A549 (cell line): ENCODE data around the gene HIKESHI. TPM values are rescaled to one million over a fixed set of nuclear protein-coding genes. Genes with fewer than 3 reads are reported as not detected.

Experiments
- ATAC-seq, 2 experiments: fragments of 200-7000 bp in 1 of 2; fragments of >200 bp in 1 of 2; cut with Nextera tagmentation in 1 of 2; cut with Tn5 transposase in 1 of 2; 3 replicates each; pipeline versions ENCODE4 v1.8.0 to v1.9.1; 2018 to 2020; ENCODE audit warnings: mild to moderate bottlenecking in 1 of 2, moderate library complexity in 1 of 2
- CTCF ChIA-PET: fragments of 300-600 bp; sonication (Branson Sonifier 250); formaldehyde crosslinking; extraction: SDS; loops from one replicate; lab custom pipeline; 2021; ENCODE audit warnings: antibody characterized with exemption, inconsistent platforms; lab: Yijun Ruan, JAX
- POLR2A ChIA-PET: fragments of 350-600 bp; formaldehyde crosslinking; extraction: SDS; loops from one replicate; lab custom pipeline; 2021; ENCODE audit warnings: antibody characterized with exemption, inconsistent platforms; lab: Yijun Ruan, JAX
- DNase-seq, 2 experiments: peaks; one replicate each; pipeline versions ENCODE4 v3.0.0 to v3.0.0-alpha.2; 2011 to 2016; ENCODE audit warnings: low read depth in 1 of 2, low spot score in 1 of 2
- FAIRE-seq: peaks from 2 replicates; lab custom pipeline; 2011; peaks lifted over from hg19 to GRCh38; lab: Jason Lieb, UNC
- H3K27ac ChIP-seq, 2 experiments: fragments of >200 bp; sonication (Bioruptor Twin); formaldehyde crosslinking; 3 replicates each; pipeline ENCODE4 v1.5.1; 2016 to 2017
- H3K4me1 ChIP-seq: fragments of >200 bp; sonication (Bioruptor Twin); formaldehyde crosslinking; 3 replicates; pipeline ENCODE4 v1.6.1; 2016
- H3K4me2 ChIP-seq: fragments of >200 bp; sonication (Bioruptor Twin); formaldehyde crosslinking; 3 replicates; pipeline ENCODE4 v1.6.1; 2016
- H3K4me3 ChIP-seq: fragments of >200 bp; sonication (Bioruptor Twin); formaldehyde crosslinking; 3 replicates; pipeline ENCODE4 v1.5.1; 2016
- H3K9me3 ChIP-seq: fragments of >200 bp; sonication (Bioruptor Twin); formaldehyde crosslinking; 3 replicates; pipeline ENCODE4 v1.6.1; 2016
- BHLHE40 ChIP-seq: IDR thresholded peaks from 2 replicates; pipeline ENCODE4 v1.6.1; 2012; ENCODE audit warnings: low read depth, low read length, inconsistent platforms
- EHF ChIP-seq: fragments of 250-450 bp; sonication (Bioruptor Pico); IDR thresholded peaks from 2 replicates; pipeline ENCODE4 v1.5.0; 2020; ENCODE audit warnings: mild to moderate bottlenecking
- EP300 ChIP-seq, 2 experiments: fragments of >200 bp; sonication (Bioruptor Twin); formaldehyde crosslinking; IDR thresholded peaks; 2 replicates in 1 of 2; 3 replicates in 1 of 2; pipeline ENCODE4 v1.6.1; 2016 to 2017
- ESRRA ChIP-seq: fragments of 150-350 bp; IDR thresholded peaks from 2 replicates; pipeline ENCODE4 v1.6.1; 2014; ENCODE audit warnings: mild to moderate bottlenecking, low read length, borderline replicate concordance
- JUN ChIP-seq, 2 experiments: fragments of >200 bp; sonication (Bioruptor Twin); formaldehyde crosslinking; IDR thresholded peaks; 2 replicates in 1 of 2; 3 replicates in 1 of 2; pipeline ENCODE4 v1.6.1; 2016 to 2017
- JUNB ChIP-seq: fragments of >200 bp; sonication (Bioruptor Twin); formaldehyde crosslinking; IDR thresholded peaks from 2 replicates; pipeline ENCODE4 v1.6.1; 2016
- KDM5A ChIP-seq: fragments of 200-600 bp; sonication (generic); IDR thresholded peaks from 2 replicates; pipeline ENCODE4 v1.6.1; 2016; ENCODE audit warnings: antibody characterized with exemption, mild to moderate bottlenecking
- MAZ ChIP-seq: fragments of 150-350 bp; IDR thresholded peaks from 2 replicates; pipeline ENCODE4 v1.6.1; 2014; ENCODE audit warnings: antibody characterized with exemption, low read depth, low read length, borderline replicate concordance
- NPAS2 ChIP-seq: fragments of 250-450 bp; sonication (Bioruptor Pico); IDR thresholded peaks from 2 replicates; pipeline ENCODE4 v1.8.0; 2022; ENCODE audit warnings: mild to moderate bottlenecking, moderate library complexity, borderline replicate concordance
- PHF8 ChIP-seq: fragments of 200-600 bp; sonication (generic); IDR thresholded peaks from 2 replicates; pipeline ENCODE4 v1.6.1; 2016; ENCODE audit warnings: low read depth, mild to moderate bottlenecking, antibody characterized with exemption, moderate library complexity, borderline replicate concordance
- POLR2AphosphoS2 ChIP-seq: conservative IDR thresholded peaks from 2 replicates; pipeline ENCODE4 v1.6.1; 2012; ENCODE audit warnings: low read length, improper control_type of control experiment, inconsistent platforms
- RCOR1 ChIP-seq: fragments of 150-350 bp; IDR thresholded peaks from 2 replicates; pipeline ENCODE4 v1.6.1; 2014; ENCODE audit warnings: antibody characterized with exemption, low read length, low read depth
- RFX5 ChIP-seq: fragments of 450-650 bp; IDR thresholded peaks from 2 replicates; pipeline ENCODE4 v1.7.1; 2014; ENCODE audit warnings: antibody characterized with exemption, mild to moderate bottlenecking, moderate library complexity
- SMC3 ChIP-seq: fragments of >200 bp; sonication (Bioruptor Twin); formaldehyde crosslinking; IDR thresholded peaks from 3 replicates; pipeline ENCODE4 v1.6.1; 2018; ENCODE audit warnings: inconsistent platforms
- WGBS: methylation state at CpG from one replicate; pipeline ENCODE4 v1.1.6; 2017; ENCODE audit errors: missing lambda C conversion rate; 5-methylcytosine and 5-hydroxymethylcytosine counted together
- polyA plus RNA-seq, 4 experiments: library from polyadenylated mRNA; depleted of rRNA in 3 of 4; stranded (reverse); fragments of >200 nt; fragmentation: RNase III in 1 of 4; extraction: RNeasy Plus Mini Kit Qiagen cat#74134 plus additional on column Dnase treatment in 1 of 4; gene quantifications; 2 replicates in 3 of 4; 3 replicates in 1 of 4; pipeline ENCODE4 v1.2.3, GENCODE V29; 2011 to 2017
- TF ChIP-seq, protein P1 (sequence below): IDR thresholded peaks from 2 replicates; pipeline ENCODE4 v1.6.1; 2012
- TF ChIP-seq, protein P2 (sequence below): fragments of 150-350 bp; IDR thresholded peaks from 2 replicates; pipeline ENCODE4 v1.6.1; 2014; ENCODE audit warnings: low read depth, mild to moderate bottlenecking, low read length
- TF ChIP-seq, protein P3 (sequence below): IDR thresholded peaks from 2 replicates; pipeline ENCODE4 v1.6.1; 2012
- TF ChIP-seq, protein P4 (sequence below): fragments of >200 bp; sonication (Bioruptor Twin); formaldehyde crosslinking; IDR thresholded peaks from 3 replicates; pipeline ENCODE4 v1.6.1; 2016
- TF ChIP-seq, protein P5 (sequence below): fragments of >200 bp; sonication (Bioruptor Twin); formaldehyde crosslinking; IDR thresholded peaks from 3 replicates; pipeline ENCODE4 v1.5.1; 2016

HIKESHI gene
- polyA plus RNA-seq, 2 of the 4 experiments (the other 2 are of a cell fraction): 39.6 to 101 TPM

DNA sequence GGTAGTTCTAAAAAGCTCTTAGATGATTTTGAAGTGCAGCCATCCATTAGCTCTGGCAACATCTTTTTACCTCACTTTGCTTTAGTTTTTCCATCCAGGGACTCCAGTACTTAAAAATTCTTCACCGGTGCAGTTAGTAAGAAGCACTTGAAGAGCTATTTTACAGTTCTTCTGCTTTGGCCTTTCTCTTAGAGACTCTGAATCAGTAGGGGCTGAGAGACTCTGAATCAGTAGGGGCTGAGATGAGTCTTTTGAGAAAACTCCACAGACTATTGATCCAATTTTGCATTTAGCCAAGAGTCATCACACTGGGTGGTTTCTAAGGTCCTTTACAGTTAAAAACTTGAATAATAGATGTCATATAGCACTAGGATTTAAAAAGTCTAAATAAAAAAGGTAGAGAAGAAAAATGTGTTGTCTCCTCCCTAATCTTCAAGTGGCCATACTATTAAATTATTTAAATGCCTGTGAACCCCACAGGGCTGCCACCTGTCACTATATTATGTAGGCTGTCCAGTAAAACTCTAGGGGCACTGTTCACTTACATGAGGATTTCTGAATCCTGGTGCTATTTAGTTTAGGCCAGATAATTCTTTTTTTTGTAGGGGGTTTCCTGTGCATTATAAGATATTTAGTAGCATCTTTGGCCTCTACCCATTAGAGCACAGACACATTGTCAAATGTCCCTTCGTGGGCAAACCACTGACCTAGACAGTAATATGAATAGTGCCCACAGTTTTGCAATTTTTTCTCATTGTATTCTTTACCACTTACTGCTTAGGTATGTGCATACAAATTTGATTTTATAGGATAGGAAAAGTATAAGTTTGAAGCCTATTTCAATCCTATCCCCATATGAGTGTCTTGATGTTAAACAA, 26.3 kb upstream of the HIKESHI start:
- FAIRE-seq: no peak
- POLR2A ChIA-PET: no interaction called here
- WGBS: 96% methylated on average over 2 of the region's 2 CpGs

DNA sequence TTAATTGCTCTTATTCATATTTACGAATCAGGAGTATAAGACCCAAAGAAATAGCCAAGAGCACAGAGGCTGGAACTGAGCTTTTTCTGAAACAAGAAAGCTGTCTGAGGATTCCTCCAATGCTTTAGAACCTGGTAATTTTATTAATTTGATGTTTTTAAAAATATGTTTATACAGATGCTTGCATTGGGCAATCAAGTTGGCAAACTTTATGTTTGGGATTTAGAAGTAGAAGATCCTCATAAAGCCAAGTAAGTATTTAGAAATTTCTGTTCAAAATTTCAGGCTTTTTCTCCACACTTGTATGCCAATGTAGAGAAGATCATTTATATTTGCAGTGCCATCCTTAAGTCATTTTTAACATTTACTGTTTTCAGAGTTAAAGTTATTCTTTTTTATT, 24.3 kb upstream of the HIKESHI start:
- H3K9me3 ChIP-seq: no peaks in the 10 kb centered on the region
- no peak for FAIRE-seq

More for the DNA sequence above, 26.3 kb upstream of the HIKESHI start:
- TF ChIP-seq RCOR1 (no peak), JUNB (no peak), PHF8 (no peak), ESRRA (no peak), EP300 (IDR thresholded peaks at IDR 0.05) (no peak), MAZ (no peak), POLR2AphosphoS2 (no peak), SMC3 (no peak), BHLHE40 (no peak), NPAS2 (CRISPR knock-in tag) (no peak), EHF (CRISPR knock-in tag) (no peak), RFX5 (no peak)
- TF ChIP-seq, protein P1, sequence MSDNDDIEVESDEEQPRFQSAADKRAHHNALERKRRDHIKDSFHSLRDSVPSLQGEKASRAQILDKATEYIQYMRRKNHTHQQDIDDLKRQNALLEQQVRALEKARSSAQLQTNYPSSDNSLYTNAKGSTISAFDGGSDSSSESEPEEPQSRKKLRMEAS: no peak
- TF ChIP-seq, protein P2, sequence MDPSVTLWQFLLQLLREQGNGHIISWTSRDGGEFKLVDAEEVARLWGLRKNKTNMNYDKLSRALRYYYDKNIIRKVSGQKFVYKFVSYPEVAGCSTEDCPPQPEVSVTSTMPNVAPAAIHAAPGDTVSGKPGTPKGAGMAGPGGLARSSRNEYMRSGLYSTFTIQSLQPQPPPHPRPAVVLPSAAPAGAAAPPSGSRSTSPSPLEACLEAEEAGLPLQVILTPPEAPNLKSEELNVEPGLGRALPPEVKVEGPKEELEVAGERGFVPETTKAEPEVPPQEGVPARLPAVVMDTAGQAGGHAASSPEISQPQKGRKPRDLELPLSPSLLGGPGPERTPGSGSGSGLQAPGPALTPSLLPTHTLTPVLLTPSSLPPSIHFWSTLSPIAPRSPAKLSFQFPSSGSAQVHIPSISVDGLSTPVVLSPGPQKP: no peak
- TF ChIP-seq, protein P3, sequence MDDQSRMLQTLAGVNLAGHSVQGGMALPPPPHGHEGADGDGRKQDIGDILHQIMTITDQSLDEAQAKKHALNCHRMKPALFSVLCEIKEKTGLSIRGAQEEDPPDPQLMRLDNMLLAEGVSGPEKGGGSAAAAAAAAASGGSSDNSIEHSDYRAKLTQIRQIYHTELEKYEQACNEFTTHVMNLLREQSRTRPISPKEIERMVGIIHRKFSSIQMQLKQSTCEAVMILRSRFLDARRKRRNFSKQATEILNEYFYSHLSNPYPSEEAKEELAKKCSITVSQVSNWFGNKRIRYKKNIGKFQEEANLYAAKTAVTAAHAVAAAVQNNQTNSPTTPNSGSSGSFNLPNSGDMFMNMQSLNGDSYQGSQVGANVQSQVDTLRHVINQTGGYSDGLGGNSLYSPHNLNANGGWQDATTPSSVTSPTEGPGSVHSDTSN: no peak
- TF ChIP-seq, protein P4, sequence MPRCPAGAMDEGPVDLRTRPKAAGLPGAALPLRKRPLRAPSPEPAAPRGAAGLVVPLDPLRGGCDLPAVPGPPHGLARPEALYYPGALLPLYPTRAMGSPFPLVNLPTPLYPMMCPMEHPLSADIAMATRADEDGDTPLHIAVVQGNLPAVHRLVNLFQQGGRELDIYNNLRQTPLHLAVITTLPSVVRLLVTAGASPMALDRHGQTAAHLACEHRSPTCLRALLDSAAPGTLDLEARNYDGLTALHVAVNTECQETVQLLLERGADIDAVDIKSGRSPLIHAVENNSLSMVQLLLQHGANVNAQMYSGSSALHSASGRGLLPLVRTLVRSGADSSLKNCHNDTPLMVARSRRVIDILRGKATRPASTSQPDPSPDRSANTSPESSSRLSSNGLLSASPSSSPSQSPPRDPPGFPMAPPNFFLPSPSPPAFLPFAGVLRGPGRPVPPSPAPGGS: no peak
- TF ChIP-seq, protein P5, sequence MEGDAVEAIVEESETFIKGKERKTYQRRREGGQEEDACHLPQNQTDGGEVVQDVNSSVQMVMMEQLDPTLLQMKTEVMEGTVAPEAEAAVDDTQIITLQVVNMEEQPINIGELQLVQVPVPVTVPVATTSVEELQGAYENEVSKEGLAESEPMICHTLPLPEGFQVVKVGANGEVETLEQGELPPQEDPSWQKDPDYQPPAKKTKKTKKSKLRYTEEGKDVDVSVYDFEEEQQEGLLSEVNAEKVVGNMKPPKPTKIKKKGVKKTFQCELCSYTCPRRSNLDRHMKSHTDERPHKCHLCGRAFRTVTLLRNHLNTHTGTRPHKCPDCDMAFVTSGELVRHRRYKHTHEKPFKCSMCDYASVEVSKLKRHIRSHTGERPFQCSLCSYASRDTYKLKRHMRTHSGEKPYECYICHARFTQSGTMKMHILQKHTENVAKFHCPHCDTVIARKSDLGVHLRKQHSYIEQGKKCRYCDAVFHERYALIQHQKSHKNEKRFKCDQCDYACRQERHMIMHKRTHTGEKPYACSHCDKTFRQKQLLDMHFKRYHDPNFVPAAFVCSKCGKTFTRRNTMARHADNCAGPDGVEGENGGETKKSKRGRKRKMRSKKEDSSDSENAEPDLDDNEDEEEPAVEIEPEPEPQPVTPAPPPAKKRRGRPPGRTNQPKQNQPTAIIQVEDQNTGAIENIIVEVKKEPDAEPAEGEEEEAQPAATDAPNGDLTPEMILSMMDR: no peak
- Histone ChIP-seq H3K9me3 (no peaks in the 10 kb centered on the region), H3K4me3 (no peak overlapping the region), H3K4me1 (no peaks in the 10 kb centered on the region), H3K4me2 (no peak overlapping the region), H3K27ac (no peak overlapping the region)
- ATAC-seq: 0 out of 6 replicates have a peak, but pooled peaks of 1 of the 2 experiments have one; percentile 35
- DNase-seq: no peak
- CTCF ChIA-PET: interaction anchor here (1.0 to 1.1 kb wide), 3 partner anchors 14 to 207 kb away, joined by 3 to 5 read pairs (median 3); partner anchors contain the start of gene PICALM

More for the DNA sequence above, 24.3 kb upstream of the HIKESHI start:
- no peaks in the 10 kb centered on the region for H3K4me1 ChIP-seq
- ATAC-seq: no peak
- H3K4me2 ChIP-seq: no peak overlapping the region
- no peak for DNase-seq
- ChIA-PET POLR2A (interaction anchor here (1.0 kb wide), 1 partner anchor 33 kb away, joined by 3 read pairs; no protein-coding TSS in a partner anchor), CTCF (interaction anchor here (0.6 kb wide), 1 partner anchor 67 kb away, joined by 3 read pairs; no protein-coding TSS in a partner anchor)
- no peak overlapping the region for H3K27ac ChIP-seq
- H3K4me3 ChIP-seq: no peak overlapping the region
- WGBS: 96% methylated on average over 1 of the region's 1 CpG
- no peak for TF ChIP-seq KDM5A
- TF ChIP-seq, protein P4: no peak
- TF ChIP-seq JUN (IDR thresholded peaks at IDR 0.05): no peak
- TF ChIP-seq, protein P5: no peak
- no peak for TF ChIP-seq JUNB
